ENCODE results near the gene TLK2.

- TF ChIP-seq ZNF302 (CRISPR knock-in tag; IDR thresholded peaks at IDR 0.05) (no peak), USF2 (IDR thresholded peaks at IDR 0.05) (no peak), CTCF (IDR thresholded peaks at IDR 0.05) (no peak), FOSB (CRISPR knock-in tag; IDR thresholded peaks at IDR 0.05) (no peak), SREBF2 (IDR thresholded peaks at IDR 0.05) (no peak), ESRRA (IDR thresholded peaks at IDR 0.05; ENCODE audit: borderline replicate concordance, low read length) (no peak), JUN (IDR thresholded peaks at IDR 0.05) (no peak)
- TF ChIP-seq, protein P1, sequence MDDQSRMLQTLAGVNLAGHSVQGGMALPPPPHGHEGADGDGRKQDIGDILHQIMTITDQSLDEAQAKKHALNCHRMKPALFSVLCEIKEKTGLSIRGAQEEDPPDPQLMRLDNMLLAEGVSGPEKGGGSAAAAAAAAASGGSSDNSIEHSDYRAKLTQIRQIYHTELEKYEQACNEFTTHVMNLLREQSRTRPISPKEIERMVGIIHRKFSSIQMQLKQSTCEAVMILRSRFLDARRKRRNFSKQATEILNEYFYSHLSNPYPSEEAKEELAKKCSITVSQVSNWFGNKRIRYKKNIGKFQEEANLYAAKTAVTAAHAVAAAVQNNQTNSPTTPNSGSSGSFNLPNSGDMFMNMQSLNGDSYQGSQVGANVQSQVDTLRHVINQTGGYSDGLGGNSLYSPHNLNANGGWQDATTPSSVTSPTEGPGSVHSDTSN (IDR thresholded peaks at IDR 0.05): no peak
Measured at GRCh38 chr17:62581764-62582163, 103.1 kb downstream of the TLK2 start.
